GM21367 (cell line): Measurements from ENCODE around the gene SEC31B.

Source experiments
- ATAC-seq: cut with Tn5 transposase; IDR thresholded peaks from one replicate; pipeline ENCODE4 v1.9.1; 2021; ENCODE audit not compliant: unreplicated experiment

Gene SEC31B

GRCh38 chr10:100446130-100446761, 73.4 kb downstream of the SEC31B start:
- ATAC-seq = no peak

- ATAC-seq = no peak
Measured at GRCh38 chr10:100442548-100442947, 77.1 kb downstream of the SEC31B start.

- ATAC-seq = no peak
Measured at GRCh38 chr10:100438674-100439315, 80.9 kb downstream of the SEC31B start.
